Measurements from ENCODE around the gene SLC45A2. TPM values are rescaled to one million over a fixed set of nuclear protein-coding genes. Genes with fewer than 3 reads are reported as not detected.

SLC45A2 gene
- total and polyA plus RNA-seq, 2 of the 8 experiments (the other 6 are each of a cell fraction or from before 2014, with no cell fraction given) = 0.09 TPM; not detected in 1

DNA sequence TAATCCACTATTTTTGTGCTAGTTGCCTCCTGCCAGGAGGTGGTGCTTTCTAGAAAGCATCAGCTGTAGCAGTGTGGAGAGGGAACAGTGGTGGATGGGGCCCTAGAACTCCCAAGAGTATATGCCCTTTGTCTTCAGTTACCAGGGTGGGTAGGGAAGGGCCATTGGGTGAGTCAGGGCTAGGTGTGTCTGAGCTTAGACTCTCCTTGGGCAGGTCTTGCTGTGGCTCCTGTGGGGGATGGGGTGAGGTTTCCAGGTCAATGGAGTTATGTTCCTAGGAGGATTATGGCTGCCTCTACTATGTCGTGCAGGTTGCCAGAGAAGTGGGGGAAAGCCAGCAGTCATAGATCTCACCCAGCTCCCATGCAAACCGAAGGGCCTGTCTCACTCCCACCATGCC, 81.4 kb downstream of the SLC45A2 start:
- FAIRE-seq (no peak), DNase-seq (ENCODE audit: low read depth in 1 of 2, low spot score in 2 of 2) (no peak)
- peaks cover 10 to 19% of the 10 kb centered on the region in 2 experiments; a peak in 3 of 4 replicates for H3K9me3 ChIP-seq (ENCODE audit: insufficient read depth in 2 of 2, low read depth in 1 of 2, low read length in 1 of 2)
- H3K56ac ChIP-seq (replicated peaks; ENCODE audit: insufficient read length, low read depth, low read length) = no peak overlapping the region
- H3K79me1 ChIP-seq (ENCODE audit: low read depth, low read length) = no peaks in the 10 kb centered on the region
- no peak overlapping the region for H4K8ac ChIP-seq (ENCODE audit: extremely low read depth, insufficient read depth, low read length)
- H3K14ac ChIP-seq (ENCODE audit: insufficient read length) = no peak overlapping the region
- no peak overlapping the region for H2BK15ac ChIP-seq (ENCODE audit: low read length)
- ChIA-PET CTCF (ENCODE audit: partially characterized antibody) (interaction anchor here (0.7 to 1.8 kb wide), 2 partner anchors 26 to 31 kb away, joined by 3 to 5 read pairs; no protein-coding TSS in a partner anchor), POLR2A (ENCODE audit: partially characterized antibody) (no interaction called here)
- H3K9ac ChIP-seq (replicated peaks in 1 of 4; ENCODE audit: extremely low read depth in 1 of 4, low read depth in 3 of 4, low read length in 3 of 4) = no peak overlapping the region
- H3K23me2 ChIP-seq (ENCODE audit: low read depth, low read length) = no peaks in the 10 kb centered on the region
- no peak overlapping the region for H2BK20ac ChIP-seq (ENCODE audit: low read length)
- H2AK5ac ChIP-seq (ENCODE audit: low read depth, low read length) = no peak overlapping the region
- H3K27ac ChIP-seq (ENCODE audit: low read depth, low read length) = no peak overlapping the region
- H3K36me3 ChIP-seq (ENCODE audit: control insufficient read depth in 2 of 4, insufficient read depth in 4 of 4, low read length in 3 of 4) = no peaks in the 10 kb centered on the region
- no peaks in the 10 kb centered on the region for H4K20me1 ChIP-seq (replicated peaks in 1 of 2; ENCODE audit: control insufficient read depth in 1 of 2, insufficient read depth in 2 of 2, low read length in 2 of 2)
- H2AFZ ChIP-seq (ENCODE audit: low read length) = no peak overlapping the region
- H3K79me2 ChIP-seq (ENCODE audit: control insufficient read depth in 1 of 2, insufficient read depth in 2 of 2, low read length in 2 of 2) = no peaks in the 10 kb centered on the region
- H3K18ac ChIP-seq (ENCODE audit: extremely low read depth, low read length) = no peak overlapping the region
- no peak overlapping the region for H3K4me3 ChIP-seq (ENCODE audit: extremely low read depth in 1 of 4, insufficient read depth in 2 of 4, low read depth in 3 of 4, low read length in 4 of 4)
- no peak overlapping the region for H4K5ac ChIP-seq (ENCODE audit: insufficient read length, low read depth, low read length)
- 100% methylated on average over 2 of the region's 2 CpGs; no CpG with 5 or more reads in 1 of the 2 experiments for WGBS, 2 experiments (ENCODE audit: extremely low coverage in 1 of 2, insufficient coverage in 1 of 2, insufficient read length in 1 of 2, insufficient replicate concordance in 2 of 2, low coverage in 1 of 2, low lambda C conversion rate in 2 of 2, missing lambda C conversion rate in 1 of 2)
- H3K4me1 ChIP-seq (replicated peaks in 1 of 4; ENCODE audit: control insufficient read depth in 3 of 4, insufficient read depth in 4 of 4, low read length in 3 of 4) = no peaks in the 10 kb centered on the region
- no peak overlapping the region for H2BK5ac ChIP-seq (ENCODE audit: low read depth, low read length)
- no peak overlapping the region for H2BK120ac ChIP-seq (replicated peaks; ENCODE audit: low read depth, low read length)
- H3K4ac ChIP-seq (replicated peaks; ENCODE audit: insufficient read length, low read depth, low read length) = no peak overlapping the region
- no peak overlapping the region for H3K4me2 ChIP-seq (ENCODE audit: insufficient read depth in 1 of 2, low read depth in 2 of 2, low read length in 2 of 2)
- H3K27me3 ChIP-seq (replicated peaks in 1 of 4; ENCODE audit: control insufficient read depth in 3 of 4, extremely low read depth in 1 of 4, insufficient read depth in 3 of 4, low read length in 3 of 4) = no peaks in the 10 kb centered on the region
- H4K91ac ChIP-seq (replicated peaks; ENCODE audit: insufficient read length, low read length) = no peak overlapping the region
- TF ChIP-seq SP1 (IDR thresholded peaks at IDR 0.05; ENCODE audit: low read depth, low read length) = no peak
- no peak for TF ChIP-seq HDAC6 (IDR thresholded peaks at IDR 0.05; ENCODE audit: low read depth, low read length)
- no peak for TF ChIP-seq CHD1 (IDR thresholded peaks at IDR 0.05; ENCODE audit: low read depth, low read length)
- TF ChIP-seq TAF7 (optimal IDR thresholded peaks at IDR 0.05; ENCODE audit: borderline replicate concordance, low read depth, low read length) = no peak
- TF ChIP-seq, protein P1, sequence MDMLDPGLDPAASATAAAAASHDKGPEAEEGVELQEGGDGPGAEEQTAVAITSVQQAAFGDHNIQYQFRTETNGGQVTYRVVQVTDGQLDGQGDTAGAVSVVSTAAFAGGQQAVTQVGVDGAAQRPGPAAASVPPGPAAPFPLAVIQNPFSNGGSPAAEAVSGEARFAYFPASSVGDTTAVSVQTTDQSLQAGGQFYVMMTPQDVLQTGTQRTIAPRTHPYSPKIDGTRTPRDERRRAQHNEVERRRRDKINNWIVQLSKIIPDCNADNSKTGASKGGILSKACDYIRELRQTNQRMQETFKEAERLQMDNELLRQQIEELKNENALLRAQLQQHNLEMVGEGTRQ (IDR thresholded peaks at IDR 0.05; ENCODE audit: low read length) = no peak
- TF ChIP-seq ASH2L (IDR thresholded peaks at IDR 0.05; ENCODE audit: low read length) = no peak
- TF ChIP-seq CEBPB (IDR thresholded peaks at IDR 0.05; ENCODE audit: low read depth, low read length) = no peak
- no peak for TF ChIP-seq JUN (IDR thresholded peaks at IDR 0.05; ENCODE audit: low read depth, low read length)
- no peak for TF ChIP-seq EGR1 (IDR thresholded peaks at IDR 0.05; ENCODE audit: borderline replicate concordance, low read depth, low read length)
- TF ChIP-seq ZNF274 (IDR thresholded peaks at IDR 0.05; ENCODE audit: borderline replicate concordance, extremely low read depth, low read length) = no peak
- TF ChIP-seq, protein P2, sequence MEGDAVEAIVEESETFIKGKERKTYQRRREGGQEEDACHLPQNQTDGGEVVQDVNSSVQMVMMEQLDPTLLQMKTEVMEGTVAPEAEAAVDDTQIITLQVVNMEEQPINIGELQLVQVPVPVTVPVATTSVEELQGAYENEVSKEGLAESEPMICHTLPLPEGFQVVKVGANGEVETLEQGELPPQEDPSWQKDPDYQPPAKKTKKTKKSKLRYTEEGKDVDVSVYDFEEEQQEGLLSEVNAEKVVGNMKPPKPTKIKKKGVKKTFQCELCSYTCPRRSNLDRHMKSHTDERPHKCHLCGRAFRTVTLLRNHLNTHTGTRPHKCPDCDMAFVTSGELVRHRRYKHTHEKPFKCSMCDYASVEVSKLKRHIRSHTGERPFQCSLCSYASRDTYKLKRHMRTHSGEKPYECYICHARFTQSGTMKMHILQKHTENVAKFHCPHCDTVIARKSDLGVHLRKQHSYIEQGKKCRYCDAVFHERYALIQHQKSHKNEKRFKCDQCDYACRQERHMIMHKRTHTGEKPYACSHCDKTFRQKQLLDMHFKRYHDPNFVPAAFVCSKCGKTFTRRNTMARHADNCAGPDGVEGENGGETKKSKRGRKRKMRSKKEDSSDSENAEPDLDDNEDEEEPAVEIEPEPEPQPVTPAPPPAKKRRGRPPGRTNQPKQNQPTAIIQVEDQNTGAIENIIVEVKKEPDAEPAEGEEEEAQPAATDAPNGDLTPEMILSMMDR (IDR thresholded peaks at IDR 0.05; ENCODE audit: control extremely low read depth in 1 of 3, insufficient read depth in 1 of 3, low read depth in 1 of 3, low read length in 3 of 3) = no peak
- no peak for TF ChIP-seq BRCA1 (IDR thresholded peaks at IDR 0.05; ENCODE audit: low read depth, low read length)
- H3K23ac ChIP-seq (ENCODE audit: insufficient read length) = no peak overlapping the region
- H2BK12ac ChIP-seq (ENCODE audit: low read depth, low read length) = no peak overlapping the region
